Measurements from ENCODE around the gene SGIP1.

SGIP1 gene

GRCh38 chr1:66705110-66705509 is 171.2 kb downstream of the SGIP1 start:
- H3K9me3 ChIP-seq (ENCODE audit: severe bottlenecking), result no peaks in the 10 kb centered on the region
- DNase-seq (ENCODE audit: low spot score) (no peak), ATAC-seq (ENCODE audit: low read depth) (no peak)
- H3K27ac ChIP-seq (ENCODE audit: poor library complexity, severe bottlenecking), result no peak overlapping the region
- H3K4me3 ChIP-seq (ENCODE audit: severe bottlenecking), result no peak overlapping the region
- no peaks in the 10 kb centered on the region for H3K4me1 ChIP-seq (ENCODE audit: insufficient read depth, poor library complexity, severe bottlenecking)
- no peak for TF ChIP-seq CTCF (IDR thresholded peaks at IDR 0.05; ENCODE audit: poor library complexity, severe bottlenecking)
- no peaks in the 10 kb centered on the region for H3K27me3 ChIP-seq (ENCODE audit: insufficient read depth, poor library complexity, severe bottlenecking)
- no peaks in the 10 kb centered on the region for H3K36me3 ChIP-seq (ENCODE audit: low read depth)

GRCh38 chr1:66711420-66711819 is 177.5 kb downstream of the SGIP1 start:
- Histone ChIP-seq H3K4me1 (ENCODE audit: insufficient read depth, poor library complexity, severe bottlenecking) (no peaks in the 10 kb centered on the region), H3K9me3 (ENCODE audit: severe bottlenecking) (no peaks in the 10 kb centered on the region), H3K27ac (ENCODE audit: poor library complexity, severe bottlenecking) (no peak overlapping the region), H3K4me3 (ENCODE audit: severe bottlenecking) (no peak overlapping the region), H3K27me3 (ENCODE audit: insufficient read depth, poor library complexity, severe bottlenecking) (no peaks in the 10 kb centered on the region), H3K36me3 (ENCODE audit: low read depth) (no peaks in the 10 kb centered on the region)
- ATAC-seq (ENCODE audit: low read depth) (0 out of 3 replicates have a peak, but pooled peaks have one; percentile 40), DNase-seq (ENCODE audit: low spot score) (no peak)
- peak; percentile 47 for TF ChIP-seq CTCF (IDR thresholded peaks at IDR 0.05; ENCODE audit: poor library complexity, severe bottlenecking)

GRCh38 chr1:66712839-66713238 is 178.9 kb downstream of the SGIP1 start:
- no peaks in the 10 kb centered on the region for H3K36me3 ChIP-seq (ENCODE audit: low read depth)
- TF ChIP-seq CTCF (IDR thresholded peaks at IDR 0.05; ENCODE audit: poor library complexity, severe bottlenecking), result no peak
- no peak for ATAC-seq (ENCODE audit: low read depth)
- no peak overlapping the region for H3K4me3 ChIP-seq (ENCODE audit: severe bottlenecking)
- H3K27me3 ChIP-seq (ENCODE audit: insufficient read depth, poor library complexity, severe bottlenecking), result no peaks in the 10 kb centered on the region
- H3K27ac ChIP-seq (ENCODE audit: poor library complexity, severe bottlenecking), result no peak overlapping the region
- no peaks in the 10 kb centered on the region for H3K4me1 ChIP-seq (ENCODE audit: insufficient read depth, poor library complexity, severe bottlenecking)
- no peak for DNase-seq (ENCODE audit: low spot score)
- no peaks in the 10 kb centered on the region for H3K9me3 ChIP-seq (ENCODE audit: severe bottlenecking)

DNA sequence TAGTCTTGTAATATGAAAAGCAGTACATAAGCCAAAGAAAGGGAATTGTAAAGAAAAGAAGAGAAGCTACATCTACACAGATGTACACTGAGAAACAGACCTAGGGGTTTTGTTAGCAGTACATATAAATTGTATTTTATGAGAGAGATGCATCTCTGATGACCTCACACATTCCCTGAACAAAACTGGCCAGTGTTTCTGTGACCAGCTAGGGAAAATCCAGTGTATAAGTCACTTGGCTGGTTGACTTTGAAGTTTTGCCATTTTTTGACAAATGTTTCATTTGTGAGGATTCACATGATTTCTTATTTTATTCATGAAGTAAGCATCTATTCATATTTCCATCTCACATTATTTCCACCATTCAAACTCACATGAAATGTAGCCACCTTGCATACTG is 190.0 kb downstream of the SGIP1 start:
- Histone ChIP-seq H3K27ac (ENCODE audit: poor library complexity, severe bottlenecking) (no peak overlapping the region), H3K4me1 (ENCODE audit: insufficient read depth, poor library complexity, severe bottlenecking) (peaks cover 10% of the 10 kb centered on the region), H3K9me3 (ENCODE audit: severe bottlenecking) (no peaks in the 10 kb centered on the region), H3K36me3 (ENCODE audit: low read depth) (no peaks in the 10 kb centered on the region), H3K27me3 (ENCODE audit: insufficient read depth, poor library complexity, severe bottlenecking) (no peaks in the 10 kb centered on the region), H3K4me3 (ENCODE audit: severe bottlenecking) (no peak overlapping the region)
- ATAC-seq (ENCODE audit: low read depth) (no peak), DNase-seq (ENCODE audit: low spot score) (no peak)
- no peak for TF ChIP-seq CTCF (IDR thresholded peaks at IDR 0.05; ENCODE audit: poor library complexity, severe bottlenecking)

DNA sequence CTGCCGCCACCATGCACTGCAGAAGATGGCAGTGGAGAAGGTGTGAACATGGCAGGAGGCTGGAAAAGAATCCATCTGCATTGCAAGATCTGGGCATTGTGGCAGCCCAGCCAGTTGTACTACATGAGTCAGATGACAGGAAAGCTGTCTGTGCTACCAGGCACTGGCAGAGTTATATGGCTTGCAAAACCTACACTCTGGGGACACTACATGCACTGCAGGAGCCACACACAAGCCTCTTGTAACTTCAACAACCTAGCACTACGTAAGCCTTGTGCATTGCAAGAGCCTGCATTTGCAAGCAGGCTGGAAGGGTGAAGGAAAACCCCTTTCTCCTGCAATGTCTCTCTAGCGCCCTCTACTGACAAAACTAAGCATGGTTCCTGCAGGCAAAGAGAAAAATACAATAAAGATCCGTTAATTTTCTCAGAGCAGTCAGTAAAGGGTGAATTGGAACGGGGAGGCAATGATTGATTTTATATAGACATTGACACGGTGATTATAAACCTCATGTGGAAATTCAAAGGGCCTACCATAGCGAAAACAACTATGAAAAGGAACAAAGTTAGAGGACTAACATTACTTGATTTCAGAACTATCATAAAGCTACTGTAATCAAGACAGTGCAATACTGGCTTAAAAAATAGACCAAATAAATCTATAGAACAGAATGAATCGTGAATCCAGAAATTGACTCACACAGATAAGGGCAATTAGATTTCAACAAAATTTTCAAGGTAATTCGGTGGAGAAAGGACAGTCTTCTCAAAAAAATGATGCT is 192.1 kb downstream of the SGIP1 start:
- H3K4me3 ChIP-seq (ENCODE audit: severe bottlenecking), result no peak overlapping the region
- peaks cover 10% of the 10 kb centered on the region for H3K4me1 ChIP-seq (ENCODE audit: insufficient read depth, poor library complexity, severe bottlenecking)
- no peak overlapping the region for H3K27ac ChIP-seq (ENCODE audit: poor library complexity, severe bottlenecking)
- DNase-seq (ENCODE audit: low spot score), result no peak
- H3K36me3 ChIP-seq (ENCODE audit: low read depth), result no peaks in the 10 kb centered on the region
- TF ChIP-seq CTCF (IDR thresholded peaks at IDR 0.05; ENCODE audit: poor library complexity, severe bottlenecking), result peak; percentile 90
- H3K9me3 ChIP-seq (ENCODE audit: severe bottlenecking), result no peaks in the 10 kb centered on the region
- peak; percentile 42; the same call in 1 of the 3 replicates for ATAC-seq (ENCODE audit: low read depth)
- H3K27me3 ChIP-seq (ENCODE audit: insufficient read depth, poor library complexity, severe bottlenecking), result no peaks in the 10 kb centered on the region
